A549 treated with CORT108297 at 1 μM for 4 hours (cell line): ENCODE measurements around the gene TEX22. TPM values are rescaled to one million over a fixed set of nuclear protein-coding genes. Genes with fewer than 3 reads are reported as not detected.

Experiments used
- total RNA-seq: library from RNA; stranded (reverse); fragments of 200-300 nt; extraction: Qiagen RNA extraction; gene quantifications from 5 replicates; pipeline ENCODE4 v1.2.3, GENCODE V29; 2022

TEX22 gene, protein sequence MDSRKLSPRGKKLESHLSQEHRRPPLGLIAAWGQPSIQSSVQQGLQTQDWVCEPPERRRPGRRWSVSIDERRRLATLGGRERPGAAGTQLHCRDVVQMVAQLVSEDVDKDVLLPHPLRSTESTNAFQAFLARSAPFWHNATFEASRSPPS
- total RNA-seq = 0.15 to 0.75 TPM (median 0.53 TPM) in 5 replicates

GRCh38 chr14:105398044-105398725, at the start of gene TEX22:
Gene TEX22, plus strand, starts transcription at chr14:105398538. Its CDS starts 803 bp downstream, at chr14:105399341.

DNA sequence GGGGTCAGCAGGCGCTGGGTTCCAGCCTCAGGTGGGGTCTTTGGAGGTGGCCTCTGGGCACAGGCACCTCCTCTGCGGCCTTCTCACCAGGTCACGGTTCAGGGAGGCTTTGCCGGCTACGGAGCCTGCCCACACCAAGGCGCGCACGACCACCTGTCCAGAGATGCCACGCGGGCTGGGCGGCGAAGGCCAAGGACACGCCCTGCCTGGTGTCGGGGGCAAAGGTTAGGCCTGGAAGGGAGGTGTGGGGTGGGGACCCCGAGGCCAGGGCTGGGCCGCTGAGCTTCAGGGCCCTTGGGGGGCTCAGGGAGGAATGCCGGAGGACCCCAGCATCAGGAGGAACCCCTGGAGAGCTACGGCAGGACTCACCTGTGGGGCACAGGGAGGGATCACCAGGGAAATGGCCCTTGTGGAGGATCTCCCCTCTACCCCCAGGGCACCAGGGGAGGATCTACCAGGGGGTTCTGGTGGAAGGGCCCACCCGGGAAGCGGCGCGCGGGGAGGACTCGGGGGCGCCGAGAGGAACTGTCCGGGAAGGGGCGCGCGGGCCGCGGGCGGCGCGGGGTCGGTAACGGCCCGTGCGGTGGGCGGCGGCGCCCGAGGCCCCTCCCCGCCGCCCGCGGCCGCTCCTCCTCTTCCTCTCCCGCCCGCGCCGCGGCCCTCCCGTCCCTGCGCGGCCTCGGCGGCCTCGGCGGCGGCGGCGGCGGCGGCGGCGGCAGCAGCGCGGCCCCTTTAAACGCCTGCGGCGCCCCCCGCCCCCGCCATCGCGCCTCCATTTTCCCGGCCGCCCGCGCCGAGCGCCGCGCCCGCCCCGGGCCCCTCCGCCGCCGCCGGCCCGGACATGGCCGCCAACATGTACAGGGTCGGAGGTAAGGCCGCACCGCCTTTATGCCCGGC, 21.1 kb downstream of the TEX22 start, which contains the start of gene MTA1:
Gene MTA1, plus strand, starts transcription at position 633 of the 897 bp plus-strand sequence. Its CDS starts 209 bp downstream, at position 842.

Other genes with a start within 250 kb of the TEX22 start
- 18.3 to 31.3 TPM (median 28.9 TPM) in 5 replicates for gene JAG2, start 229.8 kb upstream of the TEX22 start, total RNA-seq
- 25.8 to 52.6 TPM (median 43.9 TPM) in 5 replicates for gene NUDT14, start 217.2 kb upstream of the TEX22 start, total RNA-seq
- 30.3 to 44.9 TPM (median 41.8 TPM) in 5 replicates for gene BTBD6, start 150.0 kb upstream of the TEX22 start, total RNA-seq
- 24.5 to 29.9 TPM (median 29.6 TPM) in 5 replicates for gene BRF1, start 97.5 kb upstream of the TEX22 start, total RNA-seq
- gene PACS2, start 83.8 kb upstream of the TEX22 start, total RNA-seq = 20.5 to 31.2 TPM (median 28.6 TPM) in 5 replicates
- gene MTA1, start 21.3 kb downstream of the TEX22 start, total RNA-seq = 56.8 to 96.1 TPM (median 85.8 TPM) in 5 replicates
- 94.2 to 194 TPM (median 175 TPM) in 5 replicates for gene CRIP2, start 76.3 kb downstream of the TEX22 start, total RNA-seq
- 1,711 to 1,965 TPM (median 1,885 TPM) in 5 replicates for gene CRIP1, start 88.3 kb downstream of the TEX22 start, total RNA-seq
- gene TEDC1, start 92.7 kb downstream of the TEX22 start, total RNA-seq = 27.2 to 52.6 TPM (median 49.1 TPM) in 5 replicates
- gene TMEM121, start 128.0 kb downstream of the TEX22 start, total RNA-seq = 4.2 to 10.9 TPM (median 10.4 TPM) in 5 replicates